ENCODE measurements around the gene TNFAIP8L2.

Gene TNFAIP8L2

GRCh38 chr1:151133018-151133806 is 23.2 kb upstream of the TNFAIP8L2 start:
- peaks cover 0 to 21% (median 19%) of the 10 kb centered on the region in 5 donors for H3K4me1 ChIP-seq (ENCODE audit: control insufficient read depth in 5 of 5, insufficient read depth in 5 of 5, low read length in 5 of 5)
- H3K4me3 ChIP-seq (ENCODE audit: low read depth in 1 of 5, low read length in 5 of 5): no peak overlapping the region
- H3K36me3 ChIP-seq (ENCODE audit: control insufficient read depth in 5 of 5, insufficient read depth in 5 of 5, low read length in 5 of 5): peaks cover 0 to 45% (median 29%) of the 10 kb centered on the region in 5 donors
- H3K27ac ChIP-seq (ENCODE audit: low read depth, low read length): no peak overlapping the region
- H3K9ac ChIP-seq (ENCODE audit: low read length in 5 of 5): no peak overlapping the region
- H3K27me3 ChIP-seq (ENCODE audit: control insufficient read depth in 5 of 5, insufficient read depth in 4 of 5, low read length in 5 of 5): no peaks in the 10 kb centered on the region
- H3K9me3 ChIP-seq (ENCODE audit: control insufficient read depth in 5 of 5, low read length in 5 of 5): no peaks in the 10 kb centered on the region

- Histone ChIP-seq H3K27me3 (ENCODE audit: control insufficient read depth in 5 of 5, insufficient read depth in 4 of 5, low read length in 5 of 5) (no peaks in the 10 kb centered on the region), H3K4me1 (ENCODE audit: control insufficient read depth in 5 of 5, insufficient read depth in 5 of 5, low read length in 5 of 5) (peaks cover 0 to 21% (median 19%) of the 10 kb centered on the region in 5 donors), H3K9ac (ENCODE audit: low read length in 5 of 5) (peak overlapping the region in 1 of 5 donors; percentile 21), H3K27ac (ENCODE audit: low read depth, low read length) (no peak overlapping the region), H3K9me3 (ENCODE audit: control insufficient read depth in 5 of 5, low read length in 5 of 5) (no peaks in the 10 kb centered on the region), H3K4me3 (ENCODE audit: low read depth in 1 of 5, low read length in 5 of 5) (no peak overlapping the region), H3K36me3 (ENCODE audit: control insufficient read depth in 5 of 5, insufficient read depth in 5 of 5, low read length in 5 of 5) (peaks cover 0 to 55% (median 34%) of the 10 kb centered on the region in 5 donors)
These were observed 22.1 kb upstream of the TNFAIP8L2 start for GRCh38 chr1:151134396-151134795.

GRCh38 chr1:151134991-151135390 is 21.5 kb upstream of the TNFAIP8L2 start:
- peaks cover 0 to 61% (median 40%) of the 10 kb centered on the region in 5 donors for H3K36me3 ChIP-seq (ENCODE audit: control insufficient read depth in 5 of 5, insufficient read depth in 5 of 5, low read length in 5 of 5)
- H3K27ac ChIP-seq (ENCODE audit: low read depth, low read length): no peak overlapping the region
- H3K27me3 ChIP-seq (ENCODE audit: control insufficient read depth in 5 of 5, insufficient read depth in 4 of 5, low read length in 5 of 5): no peaks in the 10 kb centered on the region
- H3K4me3 ChIP-seq (ENCODE audit: low read depth in 1 of 5, low read length in 5 of 5): no peak overlapping the region
- H3K9ac ChIP-seq (ENCODE audit: low read length in 5 of 5): no peak overlapping the region
- peaks cover 0 to 21% (median 19%) of the 10 kb centered on the region in 5 donors for H3K4me1 ChIP-seq (ENCODE audit: control insufficient read depth in 5 of 5, insufficient read depth in 5 of 5, low read length in 5 of 5)
- no peaks in the 10 kb centered on the region for H3K9me3 ChIP-seq (ENCODE audit: control insufficient read depth in 5 of 5, low read length in 5 of 5)

- Histone ChIP-seq H3K9ac (ENCODE audit: low read length in 5 of 5) (no peak overlapping the region), H3K4me3 (ENCODE audit: low read depth in 1 of 5, low read length in 5 of 5) (no peak overlapping the region), H3K36me3 (ENCODE audit: control insufficient read depth in 5 of 5, insufficient read depth in 5 of 5, low read length in 5 of 5) (peaks cover 0 to 65% (median 44%) of the 10 kb centered on the region in 5 donors), H3K27me3 (ENCODE audit: control insufficient read depth in 5 of 5, insufficient read depth in 4 of 5, low read length in 5 of 5) (no peaks in the 10 kb centered on the region), H3K4me1 (ENCODE audit: control insufficient read depth in 5 of 5, insufficient read depth in 5 of 5, low read length in 5 of 5) (peaks cover 0 to 18% (median 15%) of the 10 kb centered on the region in 5 donors), H3K27ac (ENCODE audit: low read depth, low read length) (no peak overlapping the region), H3K9me3 (ENCODE audit: control insufficient read depth in 5 of 5, low read length in 5 of 5) (no peaks in the 10 kb centered on the region)
These were observed 20.7 kb upstream of the TNFAIP8L2 start for GRCh38 chr1:151135433-151136385.

- Histone ChIP-seq H3K4me3 (ENCODE audit: low read depth in 1 of 5, low read length in 5 of 5) (no peak overlapping the region), H3K4me1 (ENCODE audit: control insufficient read depth in 5 of 5, insufficient read depth in 5 of 5, low read length in 5 of 5) (no peaks in the 10 kb centered on the region), H3K36me3 (ENCODE audit: control insufficient read depth in 5 of 5, insufficient read depth in 5 of 5, low read length in 5 of 5) (peaks cover 0 to 68% (median 44%) of the 10 kb centered on the region in 5 donors), H3K27me3 (ENCODE audit: control insufficient read depth in 5 of 5, insufficient read depth in 4 of 5, low read length in 5 of 5) (no peaks in the 10 kb centered on the region), H3K9ac (ENCODE audit: low read length in 5 of 5) (no peak overlapping the region), H3K27ac (ENCODE audit: low read depth, low read length) (no peak overlapping the region), H3K9me3 (ENCODE audit: control insufficient read depth in 5 of 5, low read length in 5 of 5) (no peaks in the 10 kb centered on the region)
These were observed 18.7 kb upstream of the TNFAIP8L2 start for GRCh38 chr1:151137789-151138188.

- H3K9ac ChIP-seq (ENCODE audit: low read length in 5 of 5): no peak overlapping the region
- no peaks in the 10 kb centered on the region for H3K27me3 ChIP-seq (ENCODE audit: control insufficient read depth in 5 of 5, insufficient read depth in 4 of 5, low read length in 5 of 5)
- H3K4me1 ChIP-seq (ENCODE audit: control insufficient read depth in 5 of 5, insufficient read depth in 5 of 5, low read length in 5 of 5): peaks cover 3 to 42% (median 30%) of the 10 kb centered on the region in 5 donors
- H3K27ac ChIP-seq (ENCODE audit: low read depth, low read length): no peak overlapping the region
- H3K4me3 ChIP-seq (ENCODE audit: low read depth in 1 of 5, low read length in 5 of 5): no peak overlapping the region
- H3K36me3 ChIP-seq (ENCODE audit: control insufficient read depth in 5 of 5, insufficient read depth in 5 of 5, low read length in 5 of 5): peaks cover 0 to 29% (median 15%) of the 10 kb centered on the region in 5 donors
- no peaks in the 10 kb centered on the region for H3K9me3 ChIP-seq (ENCODE audit: control insufficient read depth in 5 of 5, low read length in 5 of 5)
These were observed 13.9 kb upstream of the TNFAIP8L2 start for GRCh38 chr1:151142411-151143056.

GRCh38 chr1:151143057-151143435 is 13.4 kb upstream of the TNFAIP8L2 start:
- Histone ChIP-seq H3K4me1 (ENCODE audit: control insufficient read depth in 5 of 5, insufficient read depth in 5 of 5, low read length in 5 of 5) (peaks cover 3 to 42% (median 30%) of the 10 kb centered on the region in 5 donors), H3K36me3 (ENCODE audit: control insufficient read depth in 5 of 5, insufficient read depth in 5 of 5, low read length in 5 of 5) (peaks cover 0 to 24% (median 15%) of the 10 kb centered on the region in 5 donors), H3K9ac (ENCODE audit: low read length in 5 of 5) (no peak overlapping the region), H3K9me3 (ENCODE audit: control insufficient read depth in 5 of 5, low read length in 5 of 5) (no peaks in the 10 kb centered on the region), H3K27ac (ENCODE audit: low read depth, low read length) (no peak overlapping the region), H3K27me3 (ENCODE audit: control insufficient read depth in 5 of 5, insufficient read depth in 4 of 5, low read length in 5 of 5) (no peaks in the 10 kb centered on the region), H3K4me3 (ENCODE audit: low read depth in 1 of 5, low read length in 5 of 5) (no peak overlapping the region)

- Histone ChIP-seq H3K9me3 (ENCODE audit: control insufficient read depth in 5 of 5, low read length in 5 of 5) (no peaks in the 10 kb centered on the region), H3K36me3 (ENCODE audit: control insufficient read depth in 5 of 5, insufficient read depth in 5 of 5, low read length in 5 of 5) (peaks cover 0 to 17% (median 14%) of the 10 kb centered on the region in 5 donors), H3K27me3 (ENCODE audit: control insufficient read depth in 5 of 5, insufficient read depth in 4 of 5, low read length in 5 of 5) (no peaks in the 10 kb centered on the region), H3K4me3 (ENCODE audit: low read depth in 1 of 5, low read length in 5 of 5) (peak overlapping the region in 1 of 5 donors; percentile 90), H3K9ac (ENCODE audit: low read length in 5 of 5) (peak overlapping the region in 1 of 5 donors; percentile 79), H3K27ac (ENCODE audit: low read depth, low read length) (peak overlapping the region; percentile 51), H3K4me1 (ENCODE audit: control insufficient read depth in 5 of 5, insufficient read depth in 5 of 5, low read length in 5 of 5) (peaks cover 3 to 42% (median 30%) of the 10 kb centered on the region in 5 donors)
These were observed 12.5 kb upstream of the TNFAIP8L2 start for GRCh38 chr1:151143986-151144385.

GRCh38 chr1:151144474-151145303 is 11.8 kb upstream of the TNFAIP8L2 start:
- Histone ChIP-seq H3K27me3 (ENCODE audit: control insufficient read depth in 5 of 5, insufficient read depth in 4 of 5, low read length in 5 of 5) (no peaks in the 10 kb centered on the region), H3K9ac (ENCODE audit: low read length in 5 of 5) (peak overlapping the region in 2 of 5 donors; percentile 61 to 79), H3K4me3 (ENCODE audit: low read depth in 1 of 5, low read length in 5 of 5) (peak overlapping the region in 4 of 5 donors; percentile 48 to 90 (median 85)), H3K36me3 (ENCODE audit: control insufficient read depth in 5 of 5, insufficient read depth in 5 of 5, low read length in 5 of 5) (peaks cover 0 to 10% (median 7%) of the 10 kb centered on the region in 5 donors), H3K9me3 (ENCODE audit: control insufficient read depth in 5 of 5, low read length in 5 of 5) (no peaks in the 10 kb centered on the region), H3K4me1 (ENCODE audit: control insufficient read depth in 5 of 5, insufficient read depth in 5 of 5, low read length in 5 of 5) (peaks cover 3 to 42% (median 30%) of the 10 kb centered on the region in 5 donors), H3K27ac (ENCODE audit: low read depth, low read length) (peak overlapping the region; percentile 51)
